22Rv1 (cell line): ENCODE data around the gene ADCK1.

ENCODE experiments used
- H3K27ac ChIP-seq: fragments of 450-650 bp; 2 replicates; pipeline ENCODE4 v1.5.1; 2017
- CTCF ChIP-seq: fragments of 450-650 bp; IDR thresholded peaks from 2 replicates; pipeline ENCODE4 v1.5.1; 2017; ENCODE audit warnings: mild to moderate bottlenecking
- ZFX ChIP-seq: fragments of 450-650 bp; IDR thresholded peaks from 2 replicates; pipeline ENCODE4 v1.6.1; 2017; ENCODE audit warnings: antibody characterized with exemption, borderline replicate concordance

The ADCK1 gene

GRCh38 chr14:77822741-77823140, 22.8 kb downstream of the ADCK1 start:
- no peak overlapping the region for H3K27ac ChIP-seq
- no peak for TF ChIP-seq ZFX
- no peak for TF ChIP-seq CTCF

- TF ChIP-seq CTCF (no peak), ZFX (no peak)
- no peak overlapping the region for H3K27ac ChIP-seq
Observed at GRCh38 chr14:77823378-77823777, 23.5 kb downstream of the ADCK1 start.

- H3K27ac ChIP-seq, result no peak overlapping the region
- TF ChIP-seq CTCF (no peak), ZFX (no peak)
Observed at GRCh38 chr14:77825895-77826519, 26.1 kb downstream of the ADCK1 start.

- TF ChIP-seq ZFX, result no peak
- TF ChIP-seq CTCF, result no peak
- H3K27ac ChIP-seq, result no peak overlapping the region
Observed at GRCh38 chr14:77830692-77831091, 30.8 kb downstream of the ADCK1 start.

GRCh38 chr14:77832297-77832696, 32.4 kb downstream of the ADCK1 start:
- no peak overlapping the region for H3K27ac ChIP-seq
- TF ChIP-seq CTCF, result no peak
- TF ChIP-seq ZFX, result no peak

- H3K27ac ChIP-seq, result no peak overlapping the region
- TF ChIP-seq CTCF (no peak), ZFX (no peak)
Observed at GRCh38 chr14:77837926-77838325, 38.0 kb downstream of the ADCK1 start.

GRCh38 chr14:77838831-77839511, 39.1 kb downstream of the ADCK1 start:
- TF ChIP-seq ZFX, result no peak
- TF ChIP-seq CTCF, result no peak

More at GRCh38 chr14:77838831-77839511, 39.1 kb downstream of the ADCK1 start:
- H3K27ac ChIP-seq, result no peak overlapping the region
